Mucosa of stomach (tissue), 1 donor: ENCODE results near the gene TFDP2.

ENCODE experiments used
- H3K27me3 ChIP-seq: one replicate; pipeline ENCODE4 v1.7.0; 2013; ENCODE audit warnings: mild to moderate bottlenecking, low read length; ENCODE audit not compliant: control insufficient read depth, insufficient read depth
- H3K36me3 ChIP-seq: one replicate; pipeline ENCODE4 v1.7.0; 2013; ENCODE audit warnings: low read length; ENCODE audit not compliant: control insufficient read depth, insufficient read depth
- H3K4me1 ChIP-seq: one replicate; pipeline ENCODE4 v1.7.0; 2013; ENCODE audit warnings: mild to moderate bottlenecking, low read length; ENCODE audit not compliant: control insufficient read depth, insufficient read depth
- H3K4me3 ChIP-seq: one replicate; pipeline ENCODE4 v1.7.0; 2013; ENCODE audit warnings: low read length
- H3K9ac ChIP-seq: one replicate; pipeline ENCODE4 v1.7.0; 2013; ENCODE audit warnings: mild to moderate bottlenecking, low read length, moderate library complexity
- H3K9me3 ChIP-seq: one replicate; pipeline ENCODE4 v1.7.0; 2013; ENCODE audit warnings: mild to moderate bottlenecking, low read length, moderate library complexity; ENCODE audit not compliant: control insufficient read depth
- donor health status: Pancreatic carcinoma.

TFDP2 gene, protein sequence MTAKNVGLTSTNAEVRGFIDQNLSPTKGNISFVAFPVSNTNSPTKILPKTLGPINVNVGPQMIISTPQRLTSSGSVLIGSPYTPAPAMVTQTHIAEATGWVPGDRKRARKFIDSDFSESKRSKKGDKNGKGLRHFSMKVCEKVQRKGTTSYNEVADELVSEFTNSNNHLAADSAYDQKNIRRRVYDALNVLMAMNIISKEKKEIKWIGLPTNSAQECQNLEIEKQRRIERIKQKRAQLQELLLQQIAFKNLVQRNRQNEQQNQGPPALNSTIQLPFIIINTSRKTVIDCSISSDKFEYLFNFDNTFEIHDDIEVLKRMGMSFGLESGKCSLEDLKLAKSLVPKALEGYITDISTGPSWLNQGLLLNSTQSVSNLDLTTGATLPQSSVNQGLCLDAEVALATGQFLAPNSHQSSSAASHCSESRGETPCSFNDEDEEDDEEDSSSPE

DNA sequence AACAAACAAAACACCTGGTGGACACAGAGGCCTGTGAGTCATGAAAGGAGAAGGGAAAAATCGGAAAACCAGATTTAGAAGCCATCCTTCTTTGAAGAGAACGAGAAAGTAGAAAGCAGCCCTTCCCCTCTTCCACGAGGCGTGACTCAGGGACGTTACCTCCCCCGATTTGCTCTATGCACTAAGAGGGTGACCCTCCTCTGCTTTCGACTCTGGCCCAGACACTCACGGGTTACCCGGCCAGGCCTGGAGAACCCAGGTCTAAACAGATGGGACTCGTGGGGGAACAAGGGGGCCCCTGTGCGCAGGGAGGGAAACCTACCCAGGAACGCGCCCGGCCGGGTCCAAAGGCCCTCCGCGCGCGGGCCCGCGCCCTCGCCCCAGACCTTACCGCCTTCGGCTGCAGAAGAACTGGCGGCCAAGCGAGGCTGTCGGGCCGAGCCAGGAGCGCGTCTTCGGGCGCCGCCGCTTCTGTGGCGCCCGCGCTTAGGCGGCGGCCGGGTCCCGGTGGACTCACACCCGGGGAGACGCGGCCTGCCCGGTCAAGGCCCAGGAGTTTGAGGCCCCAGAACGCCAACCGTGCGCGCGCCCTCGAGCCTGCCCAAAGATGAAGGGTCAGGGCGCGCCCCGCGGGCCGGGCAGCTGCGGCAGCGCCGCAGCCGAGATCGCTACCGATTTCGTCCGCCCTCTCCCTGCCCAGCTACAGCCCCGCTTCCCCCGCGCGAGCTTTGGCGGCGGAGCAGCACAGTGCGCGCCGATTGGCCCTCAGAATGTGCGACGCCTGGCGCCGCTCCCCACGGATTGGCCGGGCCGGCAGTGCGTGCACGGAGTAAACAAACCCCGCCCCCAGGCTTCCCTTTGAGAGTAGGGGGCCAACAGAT is at the start of gene TFDP2:
TSS of gene TFDP2 (minus strand) at position 753 of the 881 bp plus-strand sequence. CDS start 47,795 bp downstream, outside the sequence.
- Histone ChIP-seq H3K36me3 (no peaks in the 10 kb centered on the region), H3K4me1 (peaks cover 6% of the 10 kb centered on the region), H3K27me3 (no peaks in the 10 kb centered on the region), H3K9ac (peak within 1 kb of the TSS; percentile 86), H3K9me3 (no peaks in the 10 kb centered on the region), H3K4me3 (peak within 1 kb of the TSS; percentile 75)

DNA sequence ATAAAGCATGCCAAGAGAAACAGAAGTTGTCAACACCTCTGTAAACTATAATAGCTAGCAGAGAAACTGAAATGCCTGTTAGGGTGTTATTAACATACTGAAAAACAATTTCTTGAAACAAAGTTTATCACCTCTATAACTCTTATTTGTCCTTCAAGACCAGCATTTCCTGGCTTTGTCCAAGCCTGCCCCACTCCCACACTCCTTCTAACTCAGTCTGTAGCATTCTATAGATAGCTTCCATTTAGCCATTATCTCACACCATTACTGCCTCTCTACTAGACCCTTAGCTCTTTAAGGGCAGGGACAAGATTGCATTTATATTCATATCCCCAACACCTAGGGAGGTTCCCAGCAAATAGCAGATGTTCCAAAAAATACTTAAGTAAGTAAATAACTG is 39.5 kb upstream of the TFDP2 start:
- H3K4me3 ChIP-seq: no peak overlapping the region
- no peaks in the 10 kb centered on the region for H3K9me3 ChIP-seq
- H3K9ac ChIP-seq: no peak overlapping the region
- H3K4me1 ChIP-seq: no peaks in the 10 kb centered on the region
- no peaks in the 10 kb centered on the region for H3K27me3 ChIP-seq
- no peaks in the 10 kb centered on the region for H3K36me3 ChIP-seq

DNA sequence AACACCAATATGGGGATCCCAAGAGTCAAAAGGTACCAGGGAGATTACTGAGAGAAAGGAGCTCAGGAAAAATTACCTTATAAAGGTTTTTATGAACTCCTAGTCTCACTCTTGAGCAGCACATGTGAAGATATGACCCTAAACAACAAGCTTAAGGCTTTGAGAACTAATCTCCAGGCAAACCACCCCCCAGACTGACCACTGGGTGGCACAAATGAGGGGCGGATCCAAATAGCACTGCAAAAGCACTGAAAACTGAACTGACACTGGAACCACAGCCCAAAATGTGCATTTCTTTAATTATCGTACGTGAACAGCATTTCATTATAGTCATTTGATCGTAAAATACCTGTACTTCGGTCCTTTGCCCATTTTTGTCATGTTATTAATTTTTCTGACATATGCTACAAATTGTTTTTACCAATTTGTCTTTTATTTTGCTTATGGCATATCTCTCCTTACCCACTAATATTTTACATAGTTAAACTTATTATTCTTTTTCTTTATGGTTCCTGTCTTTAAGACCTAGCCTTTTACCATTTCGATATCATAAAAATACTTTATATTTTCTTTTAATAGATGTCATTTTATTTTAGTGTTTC is 31.5 kb upstream of the TFDP2 start:
- Histone ChIP-seq H3K4me3 (no peak overlapping the region), H3K4me1 (no peaks in the 10 kb centered on the region), H3K27me3 (no peaks in the 10 kb centered on the region), H3K9me3 (no peaks in the 10 kb centered on the region), H3K9ac (no peak overlapping the region), H3K36me3 (no peaks in the 10 kb centered on the region)

DNA sequence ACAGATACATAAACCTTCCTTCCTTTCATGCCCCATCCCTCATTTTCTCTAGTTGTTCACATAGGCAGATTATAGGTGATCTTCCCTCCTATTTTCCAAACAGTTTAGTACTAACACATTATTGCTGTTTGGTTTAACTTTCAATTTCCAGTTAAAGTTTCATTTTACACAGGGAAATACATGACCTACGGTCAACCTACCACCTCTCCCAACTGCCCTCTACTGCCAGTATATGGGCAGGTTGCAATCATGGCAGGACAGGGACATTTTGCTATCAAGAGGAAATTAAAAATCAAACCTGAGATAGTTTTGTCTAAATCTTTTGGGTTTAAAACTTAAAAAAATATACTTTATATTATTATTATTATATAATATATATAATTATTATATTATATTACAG is 26.1 kb upstream of the TFDP2 start:
- no peaks in the 10 kb centered on the region for H3K4me1 ChIP-seq
- no peaks in the 10 kb centered on the region for H3K27me3 ChIP-seq
- H3K36me3 ChIP-seq: no peaks in the 10 kb centered on the region
- H3K4me3 ChIP-seq: no peak overlapping the region
- H3K9me3 ChIP-seq: no peaks in the 10 kb centered on the region
- H3K9ac ChIP-seq: no peak overlapping the region

DNA sequence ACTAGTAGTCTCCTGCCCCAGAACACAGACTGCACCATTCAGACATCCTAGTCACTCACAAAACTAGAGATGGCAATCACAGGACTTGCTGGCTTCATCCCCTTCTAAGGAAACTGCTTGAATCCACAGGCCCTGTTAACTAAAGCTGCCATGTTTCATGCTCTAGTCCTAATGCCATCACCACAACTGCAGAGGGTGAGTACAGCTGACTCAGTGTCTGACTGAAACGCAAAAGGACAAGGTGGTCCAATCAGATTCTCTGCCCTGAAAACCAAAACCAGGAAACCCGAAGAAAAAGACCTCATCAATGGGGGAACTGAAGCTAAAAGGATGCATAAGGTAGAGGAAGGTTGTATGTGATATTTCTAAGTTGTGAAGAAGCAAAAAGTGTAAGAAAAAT is 25.2 kb upstream of the TFDP2 start:
- H3K4me1 ChIP-seq: no peaks in the 10 kb centered on the region
- no peak overlapping the region for H3K9ac ChIP-seq

DNA sequence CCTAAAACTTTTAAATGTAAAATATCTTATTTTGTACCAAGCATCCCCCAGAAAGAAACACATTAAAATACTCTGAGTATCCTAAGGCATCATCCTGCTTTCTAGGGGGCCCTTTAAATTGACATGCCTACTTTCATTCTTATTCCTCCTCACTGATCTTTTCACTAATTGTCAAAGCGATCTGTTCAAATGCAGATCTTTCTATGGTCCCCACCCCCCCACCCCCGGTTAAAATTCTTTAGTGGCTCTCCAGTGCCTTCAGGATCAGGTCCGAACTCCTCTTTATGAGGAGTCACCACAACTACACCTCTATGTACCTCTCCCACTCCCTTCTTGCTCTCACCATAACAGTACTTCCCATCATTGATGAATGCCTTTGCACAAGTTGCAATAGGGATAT is 19.2 kb upstream of the TFDP2 start:
- Histone ChIP-seq H3K4me1 (no peaks in the 10 kb centered on the region), H3K27me3 (no peaks in the 10 kb centered on the region), H3K9me3 (no peaks in the 10 kb centered on the region), H3K36me3 (no peaks in the 10 kb centered on the region), H3K4me3 (no peak overlapping the region), H3K9ac (no peak overlapping the region)

More for the DNA sequence above, 25.2 kb upstream of the TFDP2 start:
- Histone ChIP-seq H3K9me3 (no peaks in the 10 kb centered on the region), H3K4me3 (no peak overlapping the region), H3K36me3 (no peaks in the 10 kb centered on the region), H3K27me3 (no peaks in the 10 kb centered on the region)

DNA sequence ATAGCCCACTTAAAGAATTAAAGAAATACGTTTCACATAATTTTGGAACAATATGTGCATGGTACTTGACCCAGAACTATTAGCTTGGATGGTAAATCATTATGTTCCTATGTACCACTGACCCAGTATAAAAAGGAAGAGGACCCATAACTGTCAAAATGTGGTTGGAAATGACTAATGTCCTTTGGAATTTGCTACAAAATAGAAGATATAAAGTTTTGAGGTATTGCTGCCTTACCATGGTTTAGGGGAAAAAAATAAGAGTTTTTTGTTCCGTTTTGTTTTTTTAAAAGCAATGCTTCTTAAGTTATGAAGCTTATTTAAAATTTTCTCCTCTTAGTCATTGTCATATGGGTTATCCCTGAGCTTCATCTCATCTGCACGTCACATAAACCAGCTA is 15.8 kb upstream of the TFDP2 start:
- H3K27me3 ChIP-seq: no peaks in the 10 kb centered on the region
- H3K36me3 ChIP-seq: no peaks in the 10 kb centered on the region
- no peak overlapping the region for H3K4me3 ChIP-seq
- H3K4me1 ChIP-seq: no peaks in the 10 kb centered on the region
- no peak overlapping the region for H3K9ac ChIP-seq
- H3K9me3 ChIP-seq: no peaks in the 10 kb centered on the region

DNA sequence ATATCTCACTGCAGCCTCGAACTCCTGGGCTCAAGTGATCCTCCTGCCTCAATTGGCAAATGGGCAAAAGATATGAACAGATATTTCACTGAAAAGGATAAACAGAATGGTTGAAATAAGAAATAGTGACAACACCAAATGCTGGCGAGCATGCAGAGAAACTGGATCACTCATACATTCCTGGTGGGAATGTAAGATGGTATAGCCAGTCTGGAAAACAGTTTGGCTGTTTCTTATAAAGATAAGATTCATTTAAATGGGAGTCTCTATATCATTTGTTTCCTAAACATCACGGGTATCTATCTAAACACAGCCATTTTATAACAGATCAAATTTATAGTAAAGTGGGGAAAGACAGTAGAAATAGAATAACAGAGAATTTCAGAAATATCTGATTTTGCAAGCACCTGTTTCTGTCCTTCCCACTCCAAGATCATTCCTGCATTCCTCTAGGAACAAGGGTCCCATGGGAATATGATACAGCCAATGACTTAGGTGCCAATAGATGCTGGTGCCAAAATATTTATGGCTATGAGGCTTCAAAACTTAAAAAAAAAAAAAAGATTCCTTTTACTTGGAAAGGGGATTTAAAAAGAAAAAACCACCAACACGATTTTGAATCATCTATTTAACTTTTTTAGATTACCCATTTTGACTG is 9.9 kb upstream of the TFDP2 start:
- Histone ChIP-seq H3K9ac (no peak overlapping the region), H3K4me3 (no peak overlapping the region), H3K27me3 (no peaks in the 10 kb centered on the region), H3K36me3 (no peaks in the 10 kb centered on the region), H3K4me1 (no peaks in the 10 kb centered on the region), H3K9me3 (no peaks in the 10 kb centered on the region)

DNA sequence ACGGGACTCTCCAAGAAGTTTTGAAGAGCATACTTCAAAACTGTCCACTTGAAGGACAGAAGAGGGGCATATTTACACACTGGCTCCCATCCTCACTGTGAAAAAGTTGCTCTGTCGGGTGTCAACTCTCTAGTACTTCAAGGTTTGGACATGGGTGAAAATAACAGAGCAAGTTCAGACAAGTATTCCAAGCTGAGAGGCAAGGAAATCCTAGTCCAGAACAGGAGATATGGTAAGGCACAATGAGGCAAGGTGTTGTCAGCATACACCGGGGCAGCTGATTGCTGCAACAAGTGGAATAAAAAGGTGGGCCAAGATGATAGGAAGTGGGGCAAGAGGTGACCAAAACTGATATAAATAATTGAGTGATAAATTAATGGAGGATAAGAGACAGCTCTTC is 4.8 kb upstream of the TFDP2 start:
- Histone ChIP-seq H3K9ac (no peak overlapping the region), H3K36me3 (no peaks in the 10 kb centered on the region), H3K4me3 (no peak overlapping the region), H3K27me3 (no peaks in the 10 kb centered on the region), H3K4me1 (no peaks in the 10 kb centered on the region), H3K9me3 (no peaks in the 10 kb centered on the region)

DNA sequence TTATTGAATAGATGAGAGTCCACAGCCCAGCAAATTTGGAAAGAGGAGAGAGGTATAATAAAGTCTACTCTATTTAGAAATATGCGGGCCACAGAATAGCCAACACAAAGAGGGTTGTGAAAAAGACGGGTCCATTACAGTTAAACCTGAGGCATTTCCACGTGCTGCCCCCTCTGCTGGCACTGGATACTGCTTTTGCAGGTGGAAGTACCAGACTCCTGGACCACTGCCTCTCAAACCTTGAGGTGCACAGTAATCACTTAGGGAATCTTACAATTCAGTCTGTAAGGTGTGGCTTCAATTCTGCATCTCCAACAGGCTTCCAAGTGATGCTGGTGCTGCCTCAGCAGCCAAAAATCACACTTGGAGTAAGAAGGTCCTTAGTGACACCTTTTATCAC is 3.0 kb upstream of the TFDP2 start:
- Histone ChIP-seq H3K4me3 (no peak overlapping the region), H3K27me3 (no peaks in the 10 kb centered on the region), H3K36me3 (no peaks in the 10 kb centered on the region), H3K9ac (no peak overlapping the region), H3K9me3 (no peaks in the 10 kb centered on the region), H3K4me1 (peaks cover 6% of the 10 kb centered on the region)

DNA sequence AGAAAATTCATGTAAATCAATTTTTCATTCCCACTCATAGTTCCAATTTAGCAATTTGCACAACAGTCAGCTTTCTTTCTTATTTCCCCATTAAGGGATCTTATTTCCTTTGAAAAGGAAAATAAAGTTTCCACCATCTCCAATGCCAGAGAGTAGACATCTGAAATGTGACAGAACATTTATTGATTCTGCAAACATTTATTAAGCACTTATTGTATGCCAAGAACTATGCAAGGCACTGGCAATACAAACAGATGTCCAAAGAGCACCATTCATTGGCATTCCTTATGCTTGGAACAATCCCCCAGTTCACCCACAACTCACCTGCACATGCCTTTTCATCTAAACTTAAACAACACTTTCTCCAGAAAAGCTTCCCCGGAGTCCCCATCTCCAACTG is 2.5 kb upstream of the TFDP2 start:
- no peak overlapping the region for H3K9ac ChIP-seq
- no peaks in the 10 kb centered on the region for H3K9me3 ChIP-seq
- H3K27me3 ChIP-seq: no peaks in the 10 kb centered on the region
- no peaks in the 10 kb centered on the region for H3K36me3 ChIP-seq
- no peak overlapping the region for H3K4me3 ChIP-seq
- peaks cover 6% of the 10 kb centered on the region for H3K4me1 ChIP-seq
